Parathyroid adenoma (tissue), 2 donors: ENCODE results near the gene FKBP10.

Experiments
- H2AFZ ChIP-seq: fragments of 300-600 bp; sonication (generic); one replicate; pipeline ENCODE4 v1.7.0; 2017; ENCODE audit warnings: antibody characterized with exemption, mild to moderate bottlenecking
- H3K27ac ChIP-seq: fragments of 300-600 bp; sonication (generic); one replicate; pipeline ENCODE4 v1.7.0; 2017
- H3K27me3 ChIP-seq: fragments of 300-600 bp; sonication (generic); one replicate; pipeline ENCODE4 v1.7.0; 2017; ENCODE audit warnings: low read length; ENCODE audit not compliant: control insufficient read depth, insufficient read depth
- H3K36me3 ChIP-seq: fragments of 300-600 bp; sonication (generic); one replicate; pipeline ENCODE4 v1.7.0; 2017; ENCODE audit warnings: low read length; ENCODE audit not compliant: control insufficient read depth, insufficient read depth
- H3K4me1 ChIP-seq: fragments of 300-600 bp; sonication (generic); one replicate; pipeline ENCODE4 v1.7.0; 2017; ENCODE audit warnings: control low read depth
- H3K4me2 ChIP-seq: fragments of 300-600 bp; sonication (generic); one replicate; pipeline ENCODE4 v1.7.0; 2017; ENCODE audit warnings: low read length
- H3K4me3 ChIP-seq: fragments of 300-600 bp; sonication (generic); one replicate; pipeline ENCODE4 v1.7.0; 2017; ENCODE audit warnings: low read depth, low read length
- H3K79me2 ChIP-seq: fragments of 300-600 bp; sonication (generic); one replicate; pipeline ENCODE4 v1.7.0; 2017; ENCODE audit warnings: control low read depth
- H3K9ac ChIP-seq: fragments of 300-600 bp; sonication (generic); one replicate; pipeline ENCODE4 v1.7.0; 2017; ENCODE audit warnings: mild to moderate bottlenecking
- H3K9me3 ChIP-seq: fragments of 300-600 bp; sonication (generic); one replicate; pipeline ENCODE4 v1.7.0; 2017; ENCODE audit warnings: low read length; ENCODE audit not compliant: control insufficient read depth
- CTCF ChIP-seq: fragments of 300-600 bp; sonication (generic); IDR thresholded peaks from one replicate; pipeline ENCODE4 v1.7.0; 2017; ENCODE audit warnings: antibody characterized with exemption, mild to moderate bottlenecking
- donor health status: primary hyperparathyroidism.

Gene FKBP10

GRCh38 chr17:41772218-41772585, 40.6 kb upstream of the FKBP10 start:
- H3K79me2 ChIP-seq, result peaks cover 27% of the 10 kb centered on the region
- peaks cover 4% of the 10 kb centered on the region for H3K4me1 ChIP-seq
- no peak overlapping the region for H2AFZ ChIP-seq
- no peaks in the 10 kb centered on the region for H3K9me3 ChIP-seq
- H3K36me3 ChIP-seq, result no peaks in the 10 kb centered on the region
- no peak overlapping the region for H3K4me2 ChIP-seq
- H3K27ac ChIP-seq, result no peak overlapping the region
- TF ChIP-seq CTCF, result no peak
- H3K4me3 ChIP-seq, result no peak overlapping the region
- no peaks in the 10 kb centered on the region for H3K27me3 ChIP-seq
- no peak overlapping the region for H3K9ac ChIP-seq

GRCh38 chr17:41772586-41773189, 40.1 kb upstream of the FKBP10 start:
- peaks cover 7% of the 10 kb centered on the region for H3K4me1 ChIP-seq
- H3K27me3 ChIP-seq, result no peaks in the 10 kb centered on the region
- H3K27ac ChIP-seq, result no peak overlapping the region
- H3K9ac ChIP-seq, result no peak overlapping the region
- peaks cover 27% of the 10 kb centered on the region for H3K79me2 ChIP-seq
- no peaks in the 10 kb centered on the region for H3K9me3 ChIP-seq
- no peaks in the 10 kb centered on the region for H3K36me3 ChIP-seq
- no peak overlapping the region for H3K4me3 ChIP-seq
- no peak overlapping the region for H3K4me2 ChIP-seq
- no peak overlapping the region for H2AFZ ChIP-seq
- TF ChIP-seq CTCF, result no peak

GRCh38 chr17:41773190-41773588, 39.6 kb upstream of the FKBP10 start:
- no peak overlapping the region for H3K4me2 ChIP-seq
- no peaks in the 10 kb centered on the region for H3K9me3 ChIP-seq
- peaks cover 27% of the 10 kb centered on the region for H3K79me2 ChIP-seq
- no peak overlapping the region for H3K27ac ChIP-seq
- no peak overlapping the region for H3K9ac ChIP-seq
- TF ChIP-seq CTCF, result no peak
- no peak overlapping the region for H2AFZ ChIP-seq
- no peaks in the 10 kb centered on the region for H3K27me3 ChIP-seq
- H3K4me1 ChIP-seq, result peaks cover 7% of the 10 kb centered on the region
- no peaks in the 10 kb centered on the region for H3K36me3 ChIP-seq
- H3K4me3 ChIP-seq, result no peak overlapping the region

- no peaks in the 10 kb centered on the region for H3K27me3 ChIP-seq
- no peak overlapping the region for H2AFZ ChIP-seq
- no peak for TF ChIP-seq CTCF
- no peak overlapping the region for H3K4me3 ChIP-seq
- no peak overlapping the region for H3K9ac ChIP-seq
- no peaks in the 10 kb centered on the region for H3K36me3 ChIP-seq
- no peak overlapping the region for H3K4me2 ChIP-seq
- H3K27ac ChIP-seq, result no peak overlapping the region
- H3K4me1 ChIP-seq, result peaks cover 7% of the 10 kb centered on the region
- H3K9me3 ChIP-seq, result no peaks in the 10 kb centered on the region
- H3K79me2 ChIP-seq, result peaks cover 27% of the 10 kb centered on the region
Measured at GRCh38 chr17:41773731-41774193, 39.0 kb upstream of the FKBP10 start.
